Lower lobe of right lung (tissue), 2 donors: Measurements from ENCODE around the gene ATL3. TPM values are rescaled to one million over a fixed set of nuclear protein-coding genes. Genes with fewer than 3 reads are reported as not detected.
A peak's percentile ranks its signal among the peaks of the same experiment; 100 is the strongest.
"Not testable (repeated sequence)": the region's sequence is repeated elsewhere in the genome, so short reads cannot be mapped to it uniquely, and the experiment has no call there.

ENCODE experiments used
- ATAC-seq, 2 donors: fragments of 200-7000 bp; cut with Tn5 transposase; one replicate each; pipeline ENCODE4 v1.9.1; 2020 to 2022; ENCODE audit warnings: mild to moderate bottlenecking in 2 of 2, moderate library complexity in 2 of 2
- DNase-seq: peaks from one replicate; pipeline ENCODE4 v3.0.0-alpha.2; 2020
- H3K27ac ChIP-seq: fragments of 200-600 bp; one replicate; pipeline ENCODE4 v1.8.0; 2022
- H3K27me3 ChIP-seq: fragments of 200-600 bp; one replicate; pipeline ENCODE4 v1.8.0; 2022; ENCODE audit warnings: low read depth
- H3K36me3 ChIP-seq: fragments of 200-600 bp; one replicate; pipeline ENCODE4 v1.8.0; 2022; ENCODE audit warnings: mild to moderate bottlenecking
- H3K4me1 ChIP-seq: fragments of 200-600 bp; one replicate; pipeline ENCODE4 v1.8.0; 2022
- H3K4me3 ChIP-seq: fragments of 200-600 bp; one replicate; pipeline ENCODE4 v1.8.0; 2022; ENCODE audit warnings: mild to moderate bottlenecking
- H3K9me3 ChIP-seq: fragments of 200-600 bp; one replicate; pipeline ENCODE4 v1.8.0; 2022
- CTCF ChIP-seq: fragments of 200-600 bp; IDR thresholded peaks from one replicate; pipeline ENCODE4 v1.8.0; 2022; ENCODE audit warnings: antibody characterized with exemption, mild to moderate bottlenecking
- intact Hi-C: fragments of 100-400 bp; cut with DNase I; formaldehyde crosslinking; loops from one replicate; pipeline ENCODE4 v1.11.0; 2022
- total RNA-seq: library from RNA; stranded (reverse); fragmentation: NEBNext Ultra II Directional; extraction: Animal tissue kit (Norgen Biotek cat#: 25700); gene quantifications from one replicate; pipeline ENCODE4 v1.2.1, GENCODE V29; 2021
- donor health status: DM: no; HTN: yes; CAD: no; lungs with severe emphysema.

Gene ATL3
- total RNA-seq, 1 donor from 2014 or later = 72.8 TPM

GRCh38 chr11:63652671-63653070, 18.5 kb downstream of the ATL3 start:
- peaks cover 81% of the 10 kb centered on the region for H3K36me3 ChIP-seq

GRCh38 chr11:63643205-63643604, 28.0 kb downstream of the ATL3 start:
- intact Hi-C loops = no loop called here
- Histone ChIP-seq H3K4me1 (no peaks in the 10 kb centered on the region), H3K9me3 (no peaks in the 10 kb centered on the region), H3K27ac (no peak overlapping the region), H3K4me3 (no peak overlapping the region), H3K36me3 (peaks cover 85% of the 10 kb centered on the region), H3K27me3 (no peaks in the 10 kb centered on the region)
- TF ChIP-seq CTCF = no peak
- ATAC-seq (no peak), DNase-seq (no peak)

More at GRCh38 chr11:63652671-63653070, 18.5 kb downstream of the ATL3 start:
- intact Hi-C loops = no loop called here
- H3K4me3 ChIP-seq = no peak overlapping the region
- H3K4me1 ChIP-seq = no peaks in the 10 kb centered on the region
- DNase-seq (no peak), ATAC-seq (no peak)
- H3K27ac ChIP-seq = no peak overlapping the region
- H3K27me3 ChIP-seq = no peaks in the 10 kb centered on the region
- no peaks in the 10 kb centered on the region for H3K9me3 ChIP-seq
- TF ChIP-seq CTCF = no peak

- DNase-seq (no peak), ATAC-seq (no peak)
- Histone ChIP-seq H3K27me3 (no peaks in the 10 kb centered on the region), H3K4me3 (no peak overlapping the region), H3K36me3 (peaks cover 85% of the 10 kb centered on the region), H3K27ac (no peak overlapping the region), H3K4me1 (no peaks in the 10 kb centered on the region), H3K9me3 (no peaks in the 10 kb centered on the region)
- no peak for TF ChIP-seq CTCF
- intact Hi-C loops = no loop called here
Observed at GRCh38 chr11:63641727-63642126, 29.4 kb downstream of the ATL3 start.

- Histone ChIP-seq H3K27me3 (no peaks in the 10 kb centered on the region), H3K27ac (peak overlapping the region; percentile 4), H3K4me1 (no peaks in the 10 kb centered on the region), H3K9me3 (no peaks in the 10 kb centered on the region), H3K36me3 (peaks cover 85% of the 10 kb centered on the region), H3K4me3 (no peak overlapping the region)
- peak; percentile 45 for TF ChIP-seq CTCF
- no peak for DNase-seq
- intact Hi-C loops = loop anchor here (10.0 kb wide), 1 partner anchor 155 kb away; no protein-coding TSS in a partner anchor
- ATAC-seq = no peak
Observed at GRCh38 chr11:63639199-63639832, 31.9 kb downstream of the ATL3 start.

- peaks cover 81% of the 10 kb centered on the region for H3K36me3 ChIP-seq
- not testable (repeated sequence) for DNase-seq, H3K27ac ChIP-seq, ATAC-seq, H3K27me3 ChIP-seq, H3K4me3 ChIP-seq, H3K9me3 ChIP-seq, H3K4me1 ChIP-seq
- intact Hi-C loops = loop anchor here (10.0 kb wide), 1 partner anchor 154 kb away; no protein-coding TSS in a partner anchor
Observed at GRCh38 chr11:63638436-63638835, 32.7 kb downstream of the ATL3 start.

GRCh38 chr11:63635762-63636465, 35.3 kb downstream of the ATL3 start:
- peaks cover 81% of the 10 kb centered on the region for H3K36me3 ChIP-seq
- H3K27me3 ChIP-seq = no peaks in the 10 kb centered on the region
- no peak overlapping the region for H3K4me3 ChIP-seq
- TF ChIP-seq CTCF = peak; percentile 83
- peak; percentile 84 to 88 for ATAC-seq
- no peaks in the 10 kb centered on the region for H3K9me3 ChIP-seq
- no peak overlapping the region for H3K27ac ChIP-seq
- intact Hi-C loops = loop anchor here (10.0 kb wide), 1 partner anchor 151 kb away; no protein-coding TSS in a partner anchor
- no peaks in the 10 kb centered on the region for H3K4me1 ChIP-seq
- DNase-seq = no peak
